SK-N-SH treated with all-trans-retinoic acid at 6 μM for 48 hours (cell line): ENCODE data around the gene DGKI.

Source experiments
- ATAC-seq: fragments of 200-7000 bp; cut with Tn5 transposase; 3 replicates; pipeline ENCODE4 v1.9.1; 2020; ENCODE audit warnings: mild to moderate bottlenecking, moderate library complexity
- ARNTL ChIP-seq: fragments of 450-650 bp; formaldehyde crosslinking; IDR thresholded peaks from 2 replicates; pipeline ENCODE4 v1.5.0; 2020; ENCODE audit warnings: low read depth, mild to moderate bottlenecking, moderate library complexity, borderline replicate concordance
- BACH2 ChIP-seq: fragments of 250-450 bp; sonication (Bioruptor Pico); IDR thresholded peaks from 2 replicates; pipeline ENCODE4 v1.9.0; 2021; ENCODE audit warnings: mild to moderate bottlenecking, borderline replicate concordance
- CREB5 ChIP-seq: fragments of 250-450 bp; sonication (Bioruptor Pico); IDR thresholded peaks from 2 replicates; pipeline ENCODE4 v1.5.1; 2020; ENCODE audit warnings: low read depth, mild to moderate bottlenecking, moderate library complexity
- CSRNP3 ChIP-seq: fragments of 250-450 bp; sonication (Bioruptor Pico); IDR thresholded peaks from 2 replicates; pipeline ENCODE4 v1.5.1; 2021; ENCODE audit warnings: mild to moderate bottlenecking, moderate library complexity
- ESRRG ChIP-seq: fragments of 250-450 bp; sonication (Bioruptor Pico); IDR thresholded peaks from 2 replicates; pipeline ENCODE4 v1.6.1; 2021; ENCODE audit warnings: mild to moderate bottlenecking
- GLIS3 ChIP-seq: fragments of 250-450 bp; sonication (Bioruptor Pico); IDR thresholded peaks from 2 replicates; pipeline ENCODE4 v1.5.0; 2020; ENCODE audit warnings: mild to moderate bottlenecking, moderate library complexity
- ISL1 ChIP-seq: fragments of 250-450 bp; sonication (Bioruptor Pico); IDR thresholded peaks from 2 replicates; pipeline ENCODE4 v2.1.2; 2022; ENCODE audit warnings: mild to moderate bottlenecking, moderate library complexity
- OSR1 ChIP-seq: fragments of 250-450 bp; sonication (Bioruptor Pico); IDR thresholded peaks from 2 replicates; pipeline ENCODE4 v1.8.0; 2022; ENCODE audit warnings: moderate library complexity, mild to moderate bottlenecking, inconsistent platforms
- SNAI2 ChIP-seq: fragments of 250-450 bp; sonication (Bioruptor Pico); IDR thresholded peaks from 2 replicates; pipeline ENCODE4 v1.5.0; 2020; ENCODE audit warnings: mild to moderate bottlenecking, moderate library complexity
- TCF4 ChIP-seq: fragments of 250-450 bp; sonication (Bioruptor Pico); IDR thresholded peaks from 2 replicates; pipeline ENCODE4 v1.8.0; 2021; ENCODE audit warnings: mild to moderate bottlenecking, moderate library complexity, borderline replicate concordance
- TOX ChIP-seq: fragments of 250-450 bp; sonication (Bioruptor Pico); IDR thresholded peaks from 2 replicates; pipeline ENCODE4 v1.8.0; 2021; ENCODE audit warnings: mild to moderate bottlenecking, moderate library complexity, borderline replicate concordance
- ZC3H10 ChIP-seq: fragments of 250-450 bp; sonication (Bioruptor Pico); IDR thresholded peaks from 2 replicates; pipeline ENCODE4 v1.5.1; 2021; ENCODE audit warnings: mild to moderate bottlenecking, moderate library complexity
- ZFP3 ChIP-seq: fragments of 250-450 bp; sonication (Bioruptor Pico); IDR thresholded peaks from 2 replicates; pipeline ENCODE4 v1.5.0; 2020; ENCODE audit warnings: mild to moderate bottlenecking, moderate library complexity
- ZFP30 ChIP-seq: fragments of 450-650 bp; formaldehyde crosslinking; IDR thresholded peaks from 2 replicates; pipeline ENCODE4 v1.5.0; 2022; ENCODE audit warnings: mild to moderate bottlenecking, moderate library complexity
- ZNF565 ChIP-seq: fragments of 450-650 bp; formaldehyde crosslinking; conservative IDR thresholded peaks from 2 replicates; pipeline ENCODE4 v1.5.0; 2020; ENCODE audit warnings: low read depth, mild to moderate bottlenecking, moderate library complexity
- ZNF70 ChIP-seq: fragments of 450-650 bp; formaldehyde crosslinking; IDR thresholded peaks from 2 replicates; pipeline ENCODE4 v1.5.0; 2020; ENCODE audit warnings: mild to moderate bottlenecking, moderate library complexity
- TF ChIP-seq, protein P1 (sequence below): fragments of 250-450 bp; sonication (Bioruptor Pico); IDR thresholded peaks from 2 replicates; pipeline ENCODE4 v1.8.0; 2020; ENCODE audit warnings: mild to moderate bottlenecking, moderate library complexity, borderline replicate concordance
- TF ChIP-seq, protein P2 (sequence below): fragments of 250-450 bp; sonication (Bioruptor Pico); IDR thresholded peaks from 2 replicates; pipeline ENCODE4 v1.8.0; 2021; ENCODE audit warnings: low read depth, mild to moderate bottlenecking, moderate library complexity, borderline replicate concordance
- TF ChIP-seq, protein P3 (sequence below): fragments of 250-450 bp; sonication (Bioruptor Pico); IDR thresholded peaks from 2 replicates; pipeline ENCODE4 v1.5.0; 2020; ENCODE audit warnings: mild to moderate bottlenecking, moderate library complexity

DGKI gene

DNA sequence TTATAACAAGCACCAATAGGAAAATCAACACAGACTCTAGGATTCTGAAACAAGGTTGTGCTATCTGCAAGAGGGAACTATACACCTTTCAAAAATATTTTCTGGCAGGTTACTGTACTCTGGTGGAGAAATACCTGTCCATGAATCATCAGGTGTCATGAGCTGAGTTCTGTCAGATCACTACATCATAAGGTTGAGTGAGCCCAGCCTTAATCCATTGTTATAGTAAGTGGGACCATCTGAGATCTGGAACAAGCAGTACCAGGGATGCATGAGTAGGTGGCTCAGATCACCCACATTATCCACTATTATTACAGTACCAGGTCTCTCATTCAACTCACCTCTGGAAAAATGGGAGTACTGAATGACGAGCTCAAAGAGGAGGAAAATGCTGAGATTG is 212.4 kb downstream of the DGKI start (continued):
- TF ChIP-seq, protein P1, sequence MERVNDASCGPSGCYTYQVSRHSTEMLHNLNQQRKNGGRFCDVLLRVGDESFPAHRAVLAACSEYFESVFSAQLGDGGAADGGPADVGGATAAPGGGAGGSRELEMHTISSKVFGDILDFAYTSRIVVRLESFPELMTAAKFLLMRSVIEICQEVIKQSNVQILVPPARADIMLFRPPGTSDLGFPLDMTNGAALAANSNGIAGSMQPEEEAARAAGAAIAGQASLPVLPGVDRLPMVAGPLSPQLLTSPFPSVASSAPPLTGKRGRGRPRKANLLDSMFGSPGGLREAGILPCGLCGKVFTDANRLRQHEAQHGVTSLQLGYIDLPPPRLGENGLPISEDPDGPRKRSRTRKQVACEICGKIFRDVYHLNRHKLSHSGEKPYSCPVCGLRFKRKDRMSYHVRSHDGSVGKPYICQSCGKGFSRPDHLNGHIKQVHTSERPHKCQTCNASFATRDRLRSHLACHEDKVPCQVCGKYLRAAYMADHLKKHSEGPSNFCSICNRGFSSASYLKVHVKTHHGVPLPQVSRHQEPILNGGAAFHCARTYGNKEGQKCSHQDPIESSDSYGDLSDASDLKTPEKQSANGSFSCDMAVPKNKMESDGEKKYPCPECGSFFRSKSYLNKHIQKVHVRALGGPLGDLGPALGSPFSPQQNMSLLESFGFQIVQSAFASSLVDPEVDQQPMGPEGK (CRISPR knock-in tag) = no peak
- no peak for TF ChIP-seq ZNF70 (CRISPR knock-in tag)
- TF ChIP-seq ZNF565 = no peak
- TF ChIP-seq TOX (CRISPR knock-in tag) = no peak

DNA sequence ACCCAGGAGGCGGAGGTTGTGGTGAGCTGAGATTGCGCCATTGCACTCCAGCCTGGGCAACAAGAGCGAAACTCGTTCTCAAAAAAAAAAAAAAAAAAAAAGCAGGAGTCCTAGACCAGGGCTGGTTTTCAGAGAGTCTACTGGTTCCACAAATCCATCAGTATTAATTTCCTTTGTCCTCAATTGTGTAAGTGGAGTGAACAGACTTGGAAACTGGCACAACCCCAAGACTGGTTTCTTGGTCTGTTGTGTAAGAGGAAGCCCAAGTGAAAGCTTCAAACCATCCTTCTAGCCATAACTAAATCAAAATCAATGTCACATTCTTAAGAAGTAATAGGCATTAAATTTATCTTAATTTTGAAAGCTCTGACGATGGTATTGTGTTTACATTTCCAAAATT is 213.6 kb downstream of the DGKI start:
- ATAC-seq = no peak
- TF ChIP-seq ESRRG (no peak), ZFP30 (CRISPR knock-in tag) (no peak), ZFP3 (no peak), SNAI2 (no peak), ARNTL (no peak), TCF4 (CRISPR knock-in tag) (no peak), CSRNP3 (CRISPR knock-in tag) (no peak), BACH2 (CRISPR knock-in tag) (no peak), OSR1 (CRISPR knock-in tag) (no peak), ISL1 (no peak), TOX (CRISPR knock-in tag) (no peak), CREB5 (CRISPR knock-in tag) (no peak), ZC3H10 (no peak), GLIS3 (CRISPR knock-in tag) (no peak)
- TF ChIP-seq, protein P2, sequence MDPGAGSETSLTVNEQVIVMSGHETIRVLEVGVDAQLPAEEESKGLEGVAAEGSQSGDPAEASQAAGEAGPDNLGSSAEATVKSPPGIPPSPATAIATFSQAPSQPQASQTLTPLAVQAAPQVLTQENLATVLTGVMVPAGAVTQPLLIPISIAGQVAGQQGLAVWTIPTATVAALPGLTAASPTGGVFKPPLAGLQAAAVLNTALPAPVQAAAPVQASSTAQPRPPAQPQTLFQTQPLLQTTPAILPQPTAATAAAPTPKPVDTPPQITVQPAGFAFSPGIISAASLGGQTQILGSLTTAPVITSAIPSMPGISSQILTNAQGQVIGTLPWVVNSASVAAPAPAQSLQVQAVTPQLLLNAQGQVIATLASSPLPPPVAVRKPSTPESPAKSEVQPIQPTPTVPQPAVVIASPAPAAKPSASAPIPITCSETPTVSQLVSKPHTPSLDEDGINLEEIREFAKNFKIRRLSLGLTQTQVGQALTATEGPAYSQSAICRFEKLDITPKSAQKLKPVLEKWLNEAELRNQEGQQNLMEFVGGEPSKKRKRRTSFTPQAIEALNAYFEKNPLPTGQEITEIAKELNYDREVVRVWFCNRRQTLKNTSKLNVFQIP (CRISPR knock-in tag) = no peak
- TF ChIP-seq, protein P3, sequence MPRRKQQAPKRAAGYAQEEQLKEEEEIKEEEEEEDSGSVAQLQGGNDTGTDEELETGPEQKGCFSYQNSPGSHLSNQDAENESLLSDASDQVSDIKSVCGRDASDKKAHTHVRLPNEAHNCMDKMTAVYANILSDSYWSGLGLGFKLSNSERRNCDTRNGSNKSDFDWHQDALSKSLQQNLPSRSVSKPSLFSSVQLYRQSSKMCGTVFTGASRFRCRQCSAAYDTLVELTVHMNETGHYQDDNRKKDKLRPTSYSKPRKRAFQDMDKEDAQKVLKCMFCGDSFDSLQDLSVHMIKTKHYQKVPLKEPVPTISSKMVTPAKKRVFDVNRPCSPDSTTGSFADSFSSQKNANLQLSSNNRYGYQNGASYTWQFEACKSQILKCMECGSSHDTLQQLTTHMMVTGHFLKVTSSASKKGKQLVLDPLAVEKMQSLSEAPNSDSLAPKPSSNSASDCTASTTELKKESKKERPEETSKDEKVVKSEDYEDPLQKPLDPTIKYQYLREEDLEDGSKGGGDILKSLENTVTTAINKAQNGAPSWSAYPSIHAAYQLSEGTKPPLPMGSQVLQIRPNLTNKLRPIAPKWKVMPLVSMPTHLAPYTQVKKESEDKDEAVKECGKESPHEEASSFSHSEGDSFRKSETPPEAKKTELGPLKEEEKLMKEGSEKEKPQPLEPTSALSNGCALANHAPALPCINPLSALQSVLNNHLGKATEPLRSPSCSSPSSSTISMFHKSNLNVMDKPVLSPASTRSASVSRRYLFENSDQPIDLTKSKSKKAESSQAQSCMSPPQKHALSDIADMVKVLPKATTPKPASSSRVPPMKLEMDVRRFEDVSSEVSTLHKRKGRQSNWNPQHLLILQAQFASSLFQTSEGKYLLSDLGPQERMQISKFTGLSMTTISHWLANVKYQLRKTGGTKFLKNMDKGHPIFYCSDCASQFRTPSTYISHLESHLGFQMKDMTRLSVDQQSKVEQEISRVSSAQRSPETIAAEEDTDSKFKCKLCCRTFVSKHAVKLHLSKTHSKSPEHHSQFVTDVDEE (CRISPR knock-in tag) = no peak
- TF ChIP-seq, protein P1 (CRISPR knock-in tag) = no peak

DNA sequence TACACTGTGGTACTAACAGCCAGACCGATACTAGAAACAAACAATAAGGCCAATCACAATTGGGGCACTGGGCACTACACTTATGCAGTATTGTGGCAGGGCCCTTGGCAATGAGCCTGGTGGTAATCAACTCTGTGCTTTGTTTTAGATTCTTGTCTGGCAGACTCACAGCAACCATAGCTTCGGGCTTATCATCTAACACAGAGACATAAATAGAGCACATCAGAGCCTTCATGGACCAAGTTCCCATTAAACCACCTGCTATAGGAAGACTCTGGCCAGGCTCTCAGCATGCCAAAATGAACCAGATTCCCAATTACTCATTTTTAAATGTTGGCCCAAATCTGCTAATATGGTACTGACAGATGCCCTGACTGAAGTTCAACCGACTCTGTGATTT is 218.6 kb downstream of the DGKI start:
- ATAC-seq = peak; percentile 55
- TF ChIP-seq ZFP3 (no peak), GLIS3 (CRISPR knock-in tag) (0 out of 2 replicates have a peak, but pooled peaks have one; percentile 43), SNAI2 (peak; percentile 88; the same call in 1 of the 2 replicates), TCF4 (CRISPR knock-in tag) (peak; percentile 71), ZFP30 (CRISPR knock-in tag) (no peak)
- TF ChIP-seq, protein P3 (CRISPR knock-in tag) = peak; percentile 74; the same call in 1 of the 2 replicates
